ENCODE results near the gene FRG1. TPM values are rescaled to one million over a fixed set of nuclear protein-coding genes. Genes with fewer than 3 reads are reported as not detected.
"Not testable (repeated sequence)": the region's sequence is repeated elsewhere in the genome, so short reads cannot be mapped to it uniquely, and the experiment has no call there.

The FRG1 gene
- polyA plus RNA-seq, 1 of the 3 experiments (the other 2 are of a cell fraction) = 12.4 TPM

GRCh38 chr4:189921058-189921457 is 19.6 kb upstream of the FRG1 start:
- no peak overlapping the region for H3K4me3 ChIP-seq (ENCODE audit: low read depth in 2 of 2, low read length in 1 of 2)
- TF ChIP-seq USF2 (IDR thresholded peaks at IDR 0.05; ENCODE audit: borderline replicate concordance, low read depth, low read length) = no peak
- no peak for TF ChIP-seq EP300 (IDR thresholded peaks at IDR 0.05; ENCODE audit: borderline replicate concordance in 1 of 2, low read depth in 1 of 2, low read length in 1 of 2)
- no peaks in the 10 kb centered on the region for H3K4me1 ChIP-seq (ENCODE audit: control insufficient read depth in 1 of 2, insufficient read depth in 2 of 2, low read depth in 1 of 2, low read length in 1 of 2)
- H3K4me2 ChIP-seq = no peak overlapping the region
- no peak overlapping the region for H2AFZ ChIP-seq (ENCODE audit: low read depth)
- H3F3A ChIP-seq (replicated peaks; ENCODE audit: insufficient read depth) = no peaks in the 10 kb centered on the region
- H3K79me2 ChIP-seq (ENCODE audit: insufficient read depth) = no peaks in the 10 kb centered on the region
- H4K20me1 ChIP-seq (ENCODE audit: insufficient read depth) = no peaks in the 10 kb centered on the region
- H3K36me3 ChIP-seq (replicated peaks in 1 of 2; ENCODE audit: control insufficient read depth in 1 of 2, insufficient read depth in 2 of 2, low read length in 1 of 2) = no peaks in the 10 kb centered on the region
- CTCF ChIA-PET = no interaction called here
- DNase-seq = no peak
- no peak overlapping the region for H3K27ac ChIP-seq (ENCODE audit: low read depth in 2 of 2, low read length in 1 of 2)
- H3K9ac ChIP-seq = no peak overlapping the region
- 0 out of 2 replicates have a peak, but pooled peaks cover 4% of the 10 kb centered on the region for H3K9me2 ChIP-seq
- peaks cover 5% of the 10 kb centered on the region for H3K9me3 ChIP-seq
- POLR2A ChIA-PET = no interaction called here
- 4% methylated on average over 1 of the region's 1 CpG for WGBS (ENCODE audit: low lambda C conversion rate)
- H3K27me3 ChIP-seq (ENCODE audit: insufficient read depth) = no peaks in the 10 kb centered on the region

- WGBS (ENCODE audit: low lambda C conversion rate) = 58% methylated on average over 5 of the region's 5 CpGs
- H3K4me3 ChIP-seq (ENCODE audit: low read depth in 2 of 2, low read length in 1 of 2); H4K20me1 ChIP-seq (ENCODE audit: insufficient read depth); H3K4me2 ChIP-seq; H3F3A ChIP-seq (replicated peaks; ENCODE audit: insufficient read depth); H3K27ac ChIP-seq (ENCODE audit: low read depth in 2 of 2, low read length in 1 of 2); H3K36me3 ChIP-seq (replicated peaks in 1 of 2; ENCODE audit: control insufficient read depth in 1 of 2, insufficient read depth in 2 of 2, low read length in 1 of 2); H3K9ac ChIP-seq; H2AFZ ChIP-seq (ENCODE audit: low read depth); H3K79me2 ChIP-seq (ENCODE audit: insufficient read depth); POLR2A ChIA-PET; CTCF ChIA-PET; H3K27me3 ChIP-seq (ENCODE audit: insufficient read depth); H3K9me3 ChIP-seq; DNase-seq; H3K9me2 ChIP-seq; H3K4me1 ChIP-seq (ENCODE audit: control insufficient read depth in 1 of 2, insufficient read depth in 2 of 2, low read depth in 1 of 2, low read length in 1 of 2): not testable (repeated sequence)
Measured at GRCh38 chr4:189926742-189927141, 13.9 kb upstream of the FRG1 start.

- WGBS (ENCODE audit: low lambda C conversion rate) = 0% methylated on average over 4 of the region's 31 CpGs
- Histone ChIP-seq H3K9me2 (no peaks in the 10 kb centered on the region), H3K9ac (peak overlapping the region; percentile 88), H3K79me2 (ENCODE audit: insufficient read depth) (peaks cover 49% of the 10 kb centered on the region), H4K20me1 (ENCODE audit: insufficient read depth) (no peaks in the 10 kb centered on the region), H3K27me3 (ENCODE audit: insufficient read depth) (no peaks in the 10 kb centered on the region), H3K36me3 (replicated peaks in 1 of 2; ENCODE audit: control insufficient read depth in 1 of 2, insufficient read depth in 2 of 2, low read length in 1 of 2) (peaks cover 5 to 17% of the 10 kb centered on the region in 2 experiments), H3F3A (replicated peaks; ENCODE audit: insufficient read depth) (peaks cover 4% of the 10 kb centered on the region), H3K4me1 (ENCODE audit: control insufficient read depth in 1 of 2, insufficient read depth in 2 of 2, low read depth in 1 of 2, low read length in 1 of 2) (peaks cover 0 to 5% of the 10 kb centered on the region in 2 experiments; a peak in 2 of 4 replicates), H3K4me3 (ENCODE audit: low read depth in 2 of 2, low read length in 1 of 2) (peak overlapping the region; percentile 82 to 94), H3K27ac (ENCODE audit: low read depth in 2 of 2, low read length in 1 of 2) (peak overlapping the region; percentile 71 to 77), H3K4me2 (peak overlapping the region; percentile 74), H2AFZ (ENCODE audit: low read depth) (peak overlapping the region; percentile 93), H3K9me3 (no peaks in the 10 kb centered on the region)
- no peak for TF ChIP-seq SMC3 (IDR thresholded peaks at IDR 0.05; ENCODE audit: low read depth, low read length)
- no peak for TF ChIP-seq RAD21 (IDR thresholded peaks at IDR 0.05; ENCODE audit: low read length)
- TF ChIP-seq EZH2phosphoT487 (IDR thresholded peaks at IDR 0.05; ENCODE audit: borderline replicate concordance, low read depth) = no peak
- TF ChIP-seq EP300 (IDR thresholded peaks at IDR 0.05; ENCODE audit: borderline replicate concordance in 1 of 2, low read depth in 1 of 2, low read length in 1 of 2) = no peak
- no peak for TF ChIP-seq FOXJ3 (CRISPR knock-in tag; IDR thresholded peaks at IDR 0.05)
- TF ChIP-seq RFX5 (IDR thresholded peaks at IDR 0.05; ENCODE audit: low read length) = no peak
- no peak for TF ChIP-seq MEF2A (IDR thresholded peaks at IDR 0.05; ENCODE audit: borderline replicate concordance, low read depth)
- no peak for TF ChIP-seq PBX3 (IDR thresholded peaks at IDR 0.05)
- TF ChIP-seq RCOR1 (IDR thresholded peaks at IDR 0.05; ENCODE audit: low read length) = no peak
- no peak for TF ChIP-seq USF2 (IDR thresholded peaks at IDR 0.05; ENCODE audit: borderline replicate concordance, low read depth, low read length)
- TF ChIP-seq NFIC (IDR thresholded peaks at IDR 0.05; ENCODE audit: borderline replicate concordance) = no peak
- no peak for TF ChIP-seq CHD2 (IDR thresholded peaks at IDR 0.05; ENCODE audit: low read length, partially characterized antibody)
- no peak for TF ChIP-seq ZBTB33 (IDR thresholded peaks at IDR 0.05; ENCODE audit: borderline replicate concordance, low read depth)
- TF ChIP-seq MXI1 (IDR thresholded peaks at IDR 0.05; ENCODE audit: low read depth, low read length) = no peak
- POLR2A ChIA-PET = no interaction called here
- CTCF ChIA-PET = interaction anchor here (0.9 to 1.8 kb wide), 4 partner anchors 8 to 34 kb away, joined by 3 to 6 read pairs (median 3); no protein-coding TSS in a partner anchor
- DNase-seq = no peak
Measured at GRCh38 chr4:189941005-189941450, 356 bp downstream of the FRG1 start.

Data from SK-N-SH (cell line).